Measurements from ENCODE around the gene TTLL6. TPM values are rescaled to one million over a fixed set of nuclear protein-coding genes. Genes with fewer than 3 reads are reported as not detected.

Gene TTLL6
- total RNA-seq, 8 experiments from 2014 or later: 0.36 to 3.9 (median 1.1) TPM; not detected in 2

- ATAC-seq (replicated peaks in 6 of 8): peak; percentile 29 to 65 (median 50)
Observed at GRCh38 chr17:48728232-48729231, 88.5 kb downstream of the TTLL6 start, which contains the start of gene HOXB13. Gene HOXB13, minus strand, starts transcription at chr17:48728750. Its CDS starts 157 bp downstream, at chr17:48728593.

GRCh38 chr17:48727415-48728175 lies 89.4 kb downstream of the TTLL6 start:
- ATAC-seq (replicated peaks in 6 of 8): no peak
- Histone ChIP-seq H3K27ac (no peak overlapping the region), H3K4me1 (replicated peaks in 1 of 2) (peaks cover 0 to 7% of the 10 kb centered on the region in 2 donors), H3K4me3 (no peak overlapping the region)
- in situ Hi-C loops (cut with MboI; ENCODE audit: low pct_unique_long_range_greater_than_20kb in 2 of 9, low sequenced_read_pairs in 9 of 9, unreplicated experiment in 9 of 9): loop anchor here in 2 of 9 experiments (10.0 to 25.0 kb wide), 2 partner anchors 67 to 90 kb away; partner anchors contain the start of gene HOXB9 (in 1 of the 2)
- 20 to 100% (median 35%) methylated on average over 1 to 8 of the region's 9 CpGs; no CpG with 5 or more reads in 3 of the 10 experiments for WGBS, 10 experiments

More at GRCh38 chr17:48728232-48729231, 88.5 kb downstream of the TTLL6 start, which contains the start of gene HOXB13:
- H3K27ac ChIP-seq: no peak within 1 kb of the TSS
- H3K4me3 ChIP-seq: peak within 1 kb of the TSS; percentile 4 to 31 (median 21)
- in situ Hi-C loops (cut with MboI; ENCODE audit: low pct_unique_long_range_greater_than_20kb in 2 of 9, low sequenced_read_pairs in 9 of 9, unreplicated experiment in 9 of 9): loop anchor here in 2 of 9 experiments (10.0 to 25.0 kb wide), 2 partner anchors 66 to 91 kb away; partner anchors contain the start of gene HOXB9 (in 1 of the 2)
- H3K4me1 ChIP-seq (replicated peaks in 1 of 2): peaks cover 0 to 3% of the 10 kb centered on the region in 2 donors
- 0 to 42% (median 6%) methylated on average over 2 to 17 of the region's 55 CpGs; no CpG with 5 or more reads in 3 of the 10 experiments for WGBS, 10 experiments

- in situ Hi-C loops (cut with MboI; ENCODE audit: low pct_unique_long_range_greater_than_20kb in 2 of 9, low sequenced_read_pairs in 9 of 9, unreplicated experiment in 9 of 9): loop anchor here in 2 of 9 experiments (10.0 to 25.0 kb wide), 2 partner anchors 68 to 90 kb away; partner anchors contain the start of gene HOXB9 (in 1 of the 2)
- Histone ChIP-seq H3K27ac (no peak overlapping the region), H3K4me1 (replicated peaks in 1 of 2) (peaks cover 0 to 7% of the 10 kb centered on the region in 2 donors), H3K4me3 (no peak overlapping the region)
- WGBS, 10 experiments: 0 to 80% (median 10%) methylated on average over 1 to 17 of the region's 20 CpGs; no CpG with 5 or more reads in 3 of the 10 experiments
- ATAC-seq (replicated peaks in 6 of 8): no peak
Observed at GRCh38 chr17:48726916-48727286, 90.1 kb downstream of the TTLL6 start.

- Histone ChIP-seq H3K27ac (no peak overlapping the region), H3K4me1 (replicated peaks in 1 of 2) (peaks cover 0 to 7% of the 10 kb centered on the region in 2 donors), H3K4me3 (no peak overlapping the region)
- WGBS, 10 experiments: 3 to 62% (median 22%) methylated on average over 2 to 17 of the region's 20 CpGs; no CpG with 5 or more reads in 3 of the 10 experiments
- in situ Hi-C loops (cut with MboI; ENCODE audit: low pct_unique_long_range_greater_than_20kb in 2 of 9, low sequenced_read_pairs in 9 of 9, unreplicated experiment in 9 of 9): loop anchor here in 2 of 9 experiments (10.0 to 25.0 kb wide), 2 partner anchors 68 to 89 kb away; partner anchors contain the start of gene HOXB9 (in 1 of the 2)
- no peak for ATAC-seq (replicated peaks in 6 of 8)
Observed at GRCh38 chr17:48726114-48726915, 90.7 kb downstream of the TTLL6 start.

GRCh38 chr17:48725288-48726064 lies 91.6 kb downstream of the TTLL6 start:
- Histone ChIP-seq H3K4me3 (no peak overlapping the region), H3K27ac (no peak overlapping the region), H3K4me1 (replicated peaks in 1 of 2) (peaks cover 0 to 7% of the 10 kb centered on the region in 2 donors)
- ATAC-seq (replicated peaks in 6 of 8): no peak
- 0 to 31% (median 13%) methylated on average over 2 to 12 of the region's 38 CpGs; no CpG with 5 or more reads in 4 of the 10 experiments for WGBS, 10 experiments
- in situ Hi-C loops (cut with MboI; ENCODE audit: low pct_unique_long_range_greater_than_20kb in 2 of 9, low sequenced_read_pairs in 9 of 9, unreplicated experiment in 9 of 9): loop anchor here in 2 of 9 experiments (10.0 to 25.0 kb wide), 2 partner anchors 69 to 88 kb away; partner anchors contain the start of gene HOXB9 (in 1 of the 2)

- peak in 4 of 8 experiments; percentile 5 to 12 (median 10) for ATAC-seq (replicated peaks in 6 of 8)
- 0 to 6% (median 0%) methylated on average over 3 to 6 of the region's 16 CpGs; no CpG with 5 or more reads in 6 of the 10 experiments for WGBS, 10 experiments
- in situ Hi-C loops (cut with MboI; ENCODE audit: low pct_unique_long_range_greater_than_20kb in 2 of 9, low sequenced_read_pairs in 9 of 9, unreplicated experiment in 9 of 9): loop anchor here in 2 of 9 experiments (10.0 to 25.0 kb wide), 2 partner anchors 70 to 88 kb away; partner anchors contain the start of gene HOXB9 (in 1 of the 2)
- Histone ChIP-seq H3K27ac (no peak overlapping the region), H3K4me3 (no peak overlapping the region), H3K4me1 (replicated peaks in 1 of 2) (peaks cover 0 to 7% of the 10 kb centered on the region in 2 donors)
Observed at GRCh38 chr17:48725004-48725287, 92.1 kb downstream of the TTLL6 start.

GRCh38 chr17:48724251-48725003 lies 92.6 kb downstream of the TTLL6 start:
- H3K4me1 ChIP-seq (replicated peaks in 1 of 2): peaks cover 0 to 7% of the 10 kb centered on the region in 2 donors
- WGBS, 10 experiments: 0 to 43% (median 15%) methylated on average over 1 to 20 of the region's 32 CpGs; no CpG with 5 or more reads in 1 of the 10 experiments
- in situ Hi-C loops (cut with MboI; ENCODE audit: low pct_unique_long_range_greater_than_20kb in 2 of 9, low sequenced_read_pairs in 9 of 9, unreplicated experiment in 9 of 9): loop anchor here in 3 of 9 experiments (10.0 to 25.0 kb wide), 3 partner anchors 70 to 163 kb away; partner anchors contain the start of genes ATP5MC1 (in 2 of the 3) and HOXB9 (in 1 of the 3)
- peak; percentile 84 to 92 (median 90) for ATAC-seq (replicated peaks in 6 of 8)
- no peak overlapping the region for H3K4me3 ChIP-seq
- H3K27ac ChIP-seq: no peak overlapping the region

- 10 to 50% (median 17%) methylated on average over 1 to 22 of the region's 42 CpGs for WGBS, 10 experiments
- H3K4me3 ChIP-seq: no peak overlapping the region
- peaks cover 0 to 9% of the 10 kb centered on the region in 2 donors for H3K4me1 ChIP-seq (replicated peaks in 1 of 2)
- ATAC-seq (replicated peaks in 6 of 8): no peak
- in situ Hi-C loops (cut with MboI; ENCODE audit: low pct_unique_long_range_greater_than_20kb in 2 of 9, low sequenced_read_pairs in 9 of 9, unreplicated experiment in 9 of 9): loop anchor here in 2 of 9 experiments (10.0 to 25.0 kb wide), 2 partner anchors 71 to 164 kb away; partner anchors contain the start of gene ATP5MC1 (in 2 of the 2)
- no peak overlapping the region for H3K27ac ChIP-seq
Observed at GRCh38 chr17:48723423-48724250, 93.4 kb downstream of the TTLL6 start.

GRCh38 chr17:48722915-48723422 lies 94.1 kb downstream of the TTLL6 start, which contains the start of gene PRAC2:
Gene PRAC2, plus strand, starts transcription at chr17:48723185. Its CDS starts 1,226 bp downstream, at chr17:48724411.
- no peak for ATAC-seq (replicated peaks in 6 of 8)
- 0 to 8% (median 5%) methylated on average over 1 to 4 of the region's 21 CpGs; no CpG with 5 or more reads in 7 of the 10 experiments for WGBS, 10 experiments
- in situ Hi-C loops (cut with MboI; ENCODE audit: low pct_unique_long_range_greater_than_20kb in 2 of 9, low sequenced_read_pairs in 9 of 9, unreplicated experiment in 9 of 9): loop anchor here in 2 of 9 experiments (10.0 to 25.0 kb wide), 2 partner anchors 72 to 164 kb away; partner anchors contain the start of gene ATP5MC1 (in 2 of the 2)
- peaks cover 0 to 9% of the 10 kb centered on the region in 2 donors for H3K4me1 ChIP-seq (replicated peaks in 1 of 2)
- H3K27ac ChIP-seq: no peak within 1 kb of the TSS
- no peak within 1 kb of the TSS for H3K4me3 ChIP-seq

Measured in motor neuron (in vitro differentiated cells).